ENCODE results near the gene VILL.
A peak's percentile ranks its signal among the peaks of the same experiment; 100 is the strongest.

The VILL gene

GRCh38 chr3:37961622-37962431 lies 28.8 kb upstream of the VILL start:
- no peak for DNase-seq (ENCODE audit: low spot score)
- no peak for TF ChIP-seq CTCF (IDR thresholded peaks at IDR 0.05; ENCODE audit: borderline replicate concordance, control extremely low read depth, extremely low read depth, insufficient read depth, missing control alignments)
- in situ Hi-C loops (cut with MboI; ENCODE audit: low sequenced_read_pairs, unreplicated experiment) = no loop called here

- DNase-seq (ENCODE audit: low spot score) = no peak
- in situ Hi-C loops (cut with MboI; ENCODE audit: low sequenced_read_pairs, unreplicated experiment) = no loop called here
- no peak for TF ChIP-seq CTCF (IDR thresholded peaks at IDR 0.05; ENCODE audit: borderline replicate concordance, control extremely low read depth, extremely low read depth, insufficient read depth, missing control alignments)
Observed at GRCh38 chr3:37963016-37963415, 27.6 kb upstream of the VILL start.

- no peak for DNase-seq (ENCODE audit: low spot score)
- in situ Hi-C loops (cut with MboI; ENCODE audit: low sequenced_read_pairs, unreplicated experiment) = no loop called here
- TF ChIP-seq CTCF (IDR thresholded peaks at IDR 0.05; ENCODE audit: borderline replicate concordance, control extremely low read depth, extremely low read depth, insufficient read depth, missing control alignments) = no peak
Observed at GRCh38 chr3:37963635-37964034, 27.0 kb upstream of the VILL start.

- no peak for TF ChIP-seq CTCF (IDR thresholded peaks at IDR 0.05; ENCODE audit: borderline replicate concordance, control extremely low read depth, extremely low read depth, insufficient read depth, missing control alignments)
- in situ Hi-C loops (cut with MboI; ENCODE audit: low sequenced_read_pairs, unreplicated experiment) = no loop called here
Observed at GRCh38 chr3:37964146-37964545, 26.4 kb upstream of the VILL start.

GRCh38 chr3:37964716-37965115 lies 25.9 kb upstream of the VILL start:
- in situ Hi-C loops (cut with MboI; ENCODE audit: low sequenced_read_pairs, unreplicated experiment) = no loop called here
- TF ChIP-seq CTCF (IDR thresholded peaks at IDR 0.05; ENCODE audit: borderline replicate concordance, control extremely low read depth, extremely low read depth, insufficient read depth, missing control alignments) = no peak
- DNase-seq (ENCODE audit: low spot score) = no peak

More at GRCh38 chr3:37964146-37964545, 26.4 kb upstream of the VILL start:
- DNase-seq (ENCODE audit: low spot score) = no peak

GRCh38 chr3:37967260-37967881 lies 23.2 kb upstream of the VILL start:
- peak; percentile 76 for DNase-seq (ENCODE audit: low spot score)

More at GRCh38 chr3:37967260-37967881, 23.2 kb upstream of the VILL start:
- in situ Hi-C loops (cut with MboI; ENCODE audit: low sequenced_read_pairs, unreplicated experiment) = no loop called here
- TF ChIP-seq CTCF (IDR thresholded peaks at IDR 0.05; ENCODE audit: borderline replicate concordance, control extremely low read depth, extremely low read depth, insufficient read depth, missing control alignments) = peak; percentile 73

Data from GM13976 (cell line).